ENCODE measurements around the gene SESN2. TPM values are rescaled to one million over a fixed set of nuclear protein-coding genes. Genes with fewer than 3 reads are reported as not detected.

SESN2 gene
- total RNA-seq, 1 experiment from 2014 or later, result 17.4 TPM

DNA sequence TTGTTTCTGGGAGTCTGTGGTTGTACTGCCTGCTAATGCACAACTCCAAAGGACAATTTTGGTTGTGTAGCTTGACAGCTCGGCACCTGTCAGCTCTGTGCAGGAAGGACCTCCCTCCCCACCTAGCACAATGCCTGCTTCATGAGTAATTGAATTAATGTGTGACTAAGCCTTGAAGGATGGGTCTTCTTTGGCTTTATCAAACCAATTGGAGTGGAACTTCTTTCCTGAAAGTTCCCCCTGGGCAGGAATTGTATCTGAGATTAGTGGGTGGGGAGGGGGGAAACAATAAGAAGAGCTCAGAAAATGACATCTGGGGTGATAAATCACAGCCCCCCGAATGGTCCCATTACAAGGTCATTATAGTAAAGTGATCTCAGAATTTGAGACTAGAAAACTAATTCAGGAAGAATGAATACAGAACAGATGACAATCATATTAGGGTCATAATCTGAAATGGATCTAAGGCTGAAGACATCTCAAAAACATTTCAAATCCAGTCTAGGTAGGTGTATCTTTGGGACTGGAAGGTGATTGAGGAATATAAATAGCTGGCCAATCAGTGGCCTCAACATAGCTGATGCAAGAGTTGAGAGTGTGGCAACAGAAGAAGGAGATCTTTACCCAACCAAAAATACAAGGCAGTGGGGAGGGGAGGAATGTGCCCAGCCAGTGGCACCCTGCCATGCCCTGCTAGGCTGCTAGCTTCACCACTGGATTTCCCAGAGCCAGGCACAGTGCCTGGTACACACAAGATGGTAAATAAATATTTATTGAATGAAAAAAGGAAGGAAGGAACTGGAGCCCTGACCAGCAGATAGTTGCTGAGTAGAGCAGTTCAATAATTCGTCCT, 10.1 kb upstream of the SESN2 start:
- DNase-seq (ENCODE audit: low read depth), result peak; percentile 66

DNA sequence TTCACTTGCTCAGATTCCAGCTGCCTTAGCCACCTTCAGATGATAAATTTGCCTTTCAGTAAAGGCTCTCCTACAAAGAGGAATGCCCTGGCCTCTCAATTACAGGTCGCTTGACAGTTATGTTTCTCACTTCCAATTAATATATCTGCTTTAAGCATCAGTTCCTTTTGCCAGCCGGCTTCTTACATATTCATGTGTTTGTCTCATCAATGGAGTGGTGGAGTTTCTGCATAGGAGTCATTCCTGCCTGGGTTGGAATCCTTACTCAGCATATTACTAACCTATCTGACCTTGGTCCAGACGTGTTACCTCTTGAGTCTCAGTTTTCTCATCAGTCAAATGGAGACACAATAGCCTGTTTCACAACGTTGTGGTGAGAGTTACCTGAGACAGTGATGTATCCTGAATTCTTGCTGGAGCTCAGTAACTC, 9.4 kb upstream of the SESN2 start:
- DNase-seq (ENCODE audit: low read depth), result no peak

DNA sequence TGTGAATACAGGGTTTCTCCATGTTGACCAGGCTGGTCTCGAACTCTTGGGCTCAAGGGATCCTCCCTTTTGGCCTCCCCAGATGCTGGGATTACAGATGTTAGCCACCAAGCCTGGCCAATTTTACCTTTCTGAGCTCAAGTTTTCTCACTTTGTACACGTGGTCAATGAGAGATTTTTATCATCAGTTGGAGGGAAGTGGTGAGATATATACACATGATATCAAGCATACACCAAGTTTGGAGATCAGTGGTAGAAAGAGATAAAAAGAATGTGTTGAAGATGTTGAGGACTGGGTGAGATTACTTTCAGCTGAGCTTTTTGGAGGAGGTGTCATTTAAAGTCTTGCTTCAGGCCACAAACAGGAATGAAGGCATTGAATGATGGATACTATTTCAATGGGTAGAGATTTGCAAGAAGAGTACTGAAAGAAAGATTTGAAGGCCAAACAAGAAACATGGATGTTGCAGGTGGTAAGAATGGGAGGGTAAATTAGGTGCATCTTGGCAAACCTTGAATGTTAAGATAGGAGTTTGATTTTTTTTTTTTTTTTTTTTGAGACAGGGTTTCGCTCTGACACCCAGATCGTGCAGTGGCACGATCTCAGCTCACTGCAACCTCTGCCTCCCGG, 3.0 kb upstream of the SESN2 start:
- no peak for DNase-seq (ENCODE audit: low read depth)

DNA sequence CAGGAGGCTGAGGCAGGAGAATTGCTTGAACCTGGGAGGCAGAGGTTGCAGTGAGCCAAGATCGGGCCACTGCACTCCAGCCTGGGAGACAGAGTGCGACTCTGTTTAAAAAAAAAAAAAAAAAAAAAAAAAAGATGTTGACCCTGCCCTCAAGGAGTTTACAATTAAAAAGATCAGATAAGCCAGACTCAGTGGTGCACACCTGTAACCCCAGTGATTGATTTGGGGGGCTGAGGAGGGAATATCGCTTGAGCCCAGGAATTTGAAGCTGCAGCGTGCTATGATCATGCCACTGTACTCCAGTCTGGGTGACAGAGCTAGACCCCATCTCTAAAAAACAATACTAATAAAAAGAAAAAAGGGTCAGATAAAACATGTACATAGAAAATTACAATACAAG, 1.6 kb upstream of the SESN2 start:
- DNase-seq (ENCODE audit: low read depth), result no peak

DNA sequence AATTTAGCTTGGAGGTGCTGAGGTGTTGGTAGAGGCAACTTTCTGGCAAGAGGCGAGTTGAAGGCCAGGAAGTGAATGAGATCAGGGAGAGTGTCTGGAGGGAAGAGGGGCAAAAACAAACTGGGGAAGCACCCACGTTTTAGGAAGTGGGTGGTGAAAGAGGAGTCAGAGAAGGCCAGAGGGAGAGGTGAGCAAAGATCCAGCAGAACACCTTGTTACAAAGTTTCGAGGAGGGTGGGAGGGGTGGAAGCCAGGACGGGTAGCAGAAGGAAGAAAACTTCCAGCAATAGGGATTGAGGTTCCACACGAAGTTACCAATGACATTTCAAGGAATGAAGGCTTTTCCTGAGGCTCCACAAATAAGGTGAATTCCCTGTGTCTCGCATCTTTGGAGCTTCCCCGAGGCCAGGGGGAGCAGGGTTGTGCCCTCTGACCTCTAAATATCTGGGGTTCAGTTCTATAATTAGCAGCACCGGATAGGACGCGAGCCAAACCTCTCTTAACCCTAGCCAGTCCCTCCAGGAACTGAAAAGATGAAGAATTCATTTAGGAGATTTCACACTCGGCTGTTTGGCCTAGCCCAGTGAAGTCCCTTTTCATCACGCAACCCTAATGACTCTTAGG, 578 bp upstream of the SESN2 start:
- no peak for DNase-seq (ENCODE audit: low read depth)

DNA sequence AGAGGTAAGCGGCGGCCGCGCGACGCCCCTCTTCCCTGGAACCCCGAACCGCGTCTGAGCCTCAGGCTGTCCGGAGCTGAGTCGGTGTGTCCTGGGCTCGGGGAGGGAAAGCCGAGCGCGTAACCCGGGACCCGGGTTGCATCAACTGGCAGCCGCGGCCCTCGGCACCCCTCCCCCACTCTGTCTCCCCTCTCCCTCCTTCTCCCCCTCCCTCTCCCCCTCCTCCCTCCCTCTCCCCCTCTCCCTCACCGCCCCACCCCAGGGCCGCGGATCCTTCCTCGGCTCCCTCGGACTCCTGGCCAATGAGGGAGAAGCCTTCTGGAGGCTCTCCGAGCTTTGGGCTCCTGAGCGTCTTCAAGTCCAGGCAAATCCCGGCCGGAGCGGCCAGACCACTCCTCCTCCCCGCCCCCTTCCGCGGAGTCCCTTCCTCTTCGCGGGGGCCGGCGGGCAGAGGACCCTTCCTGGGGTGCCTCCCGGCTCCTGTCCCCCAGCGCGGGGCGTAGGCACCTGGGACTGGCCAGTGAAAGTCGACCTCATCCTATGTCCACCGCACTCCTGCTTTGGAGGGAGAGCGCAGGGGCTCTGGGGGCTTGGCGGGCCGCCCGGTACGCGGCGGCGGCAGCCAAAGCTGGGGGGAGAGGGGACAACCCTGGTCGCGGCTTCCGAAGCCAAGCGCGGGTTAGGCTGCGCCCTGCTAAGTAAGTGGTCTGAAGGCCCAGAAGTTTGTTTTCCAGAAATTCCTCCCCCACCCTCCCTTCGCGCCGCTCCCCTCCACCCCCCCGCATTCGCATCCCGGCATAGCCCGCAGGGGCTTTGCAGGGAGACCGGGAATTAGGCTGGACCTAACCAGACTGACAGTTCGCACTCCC, 850 bp downstream of the SESN2 start:
- DNase-seq (ENCODE audit: low read depth), result peak; percentile 82

DNA sequence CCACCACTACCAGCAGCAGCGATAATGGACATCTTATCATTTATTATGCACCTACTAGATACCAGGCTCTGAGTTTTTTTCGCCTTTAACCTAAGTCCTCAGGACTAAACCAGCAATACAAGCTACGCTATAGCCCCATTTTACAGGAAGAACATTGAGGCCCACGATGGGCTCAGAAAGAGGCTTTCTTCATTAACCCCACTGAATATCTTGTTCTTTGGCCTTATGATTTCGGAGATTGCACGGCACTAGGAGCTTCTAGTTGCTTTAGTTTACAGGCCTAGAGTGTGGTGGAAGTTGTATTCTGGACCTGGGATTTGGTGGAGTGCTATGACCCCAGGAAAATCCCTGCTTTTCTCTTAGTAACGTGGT, 1.5 kb downstream of the SESN2 start:
- no peak for DNase-seq (ENCODE audit: low read depth)

DNA sequence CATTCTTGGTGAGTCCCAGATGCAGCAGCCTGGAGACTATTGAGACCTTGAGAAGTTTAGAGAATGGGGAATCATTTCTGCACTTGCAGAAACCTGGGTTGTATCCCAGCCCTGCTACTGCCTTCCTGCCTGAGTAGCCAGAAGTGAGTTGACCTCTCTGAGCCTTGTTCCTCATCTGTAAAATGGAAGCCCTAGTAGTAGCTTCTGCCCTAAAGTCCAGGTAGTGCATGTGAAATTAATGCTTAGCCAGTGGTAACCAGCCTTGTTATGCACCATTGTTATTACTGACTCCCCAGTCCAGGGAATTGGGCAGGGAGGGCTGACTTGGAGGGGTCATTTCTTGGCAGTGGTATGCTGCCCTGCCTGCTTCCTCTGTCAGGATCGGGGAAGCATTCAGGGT, 5.6 kb downstream of the SESN2 start:
- DNase-seq (ENCODE audit: low read depth), result no peak

DNA sequence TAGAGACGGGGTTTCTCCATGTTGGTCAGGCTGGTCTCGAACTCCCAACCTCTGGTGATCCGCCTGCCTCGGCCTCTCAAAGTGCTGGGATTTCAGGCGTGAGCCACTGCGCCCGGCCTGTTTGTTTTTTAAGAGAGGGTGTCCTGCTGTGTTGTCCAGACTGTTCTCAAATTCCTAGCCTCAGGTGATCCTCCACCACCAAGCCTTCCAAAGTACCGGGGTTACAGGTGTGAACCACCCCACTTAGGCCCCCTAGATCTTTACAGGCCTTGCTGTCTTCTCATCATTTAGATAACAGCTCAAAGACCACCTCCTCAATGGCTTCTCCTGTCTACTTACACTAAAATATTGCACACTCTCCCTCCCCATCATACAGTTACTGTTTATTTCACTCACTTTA, 6.3 kb downstream of the SESN2 start:
- no peak for DNase-seq (ENCODE audit: low read depth)

DNA sequence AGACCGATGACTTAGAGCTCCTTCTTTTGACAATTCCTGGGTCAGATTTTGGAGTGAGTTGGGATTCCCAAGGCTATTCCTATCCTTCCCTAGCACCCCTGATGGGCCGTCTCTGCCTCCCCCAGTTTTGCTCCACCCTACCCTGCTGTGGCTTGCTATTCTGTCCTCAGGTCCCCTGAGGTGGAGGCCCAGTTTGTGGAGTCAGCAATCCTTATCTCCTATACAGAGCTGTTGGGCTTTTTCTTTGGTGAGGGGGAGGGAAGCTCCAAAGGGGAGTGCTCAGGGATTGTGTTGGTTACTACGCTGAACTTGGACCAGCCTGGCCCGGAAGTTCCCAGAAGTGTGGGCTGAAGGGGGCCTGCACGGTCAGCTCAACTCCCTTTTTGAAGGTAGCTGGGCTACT, 7.6 kb downstream of the SESN2 start:
- no peak for DNase-seq (ENCODE audit: low read depth)

DNA sequence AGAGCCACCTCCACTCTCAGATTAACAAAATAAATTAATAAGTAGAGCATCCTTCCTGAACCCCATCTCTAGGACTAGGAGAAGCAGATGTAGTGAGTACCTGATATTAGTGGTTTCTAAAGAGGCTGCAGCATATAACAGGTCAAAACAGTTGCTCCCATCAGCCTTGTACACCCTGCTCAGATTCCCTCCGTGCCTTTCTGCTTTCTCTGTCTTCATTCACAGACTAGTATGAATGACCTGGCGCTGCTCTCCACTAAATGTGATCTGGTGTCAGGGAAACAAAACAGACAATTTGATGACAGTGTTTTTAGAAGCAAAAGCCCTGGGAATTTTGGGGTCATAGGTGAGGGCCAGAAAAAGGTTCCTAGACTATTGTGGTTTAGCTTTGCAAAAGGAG, 8.3 kb downstream of the SESN2 start:
- DNase-seq (ENCODE audit: low read depth), result no peak

DNA sequence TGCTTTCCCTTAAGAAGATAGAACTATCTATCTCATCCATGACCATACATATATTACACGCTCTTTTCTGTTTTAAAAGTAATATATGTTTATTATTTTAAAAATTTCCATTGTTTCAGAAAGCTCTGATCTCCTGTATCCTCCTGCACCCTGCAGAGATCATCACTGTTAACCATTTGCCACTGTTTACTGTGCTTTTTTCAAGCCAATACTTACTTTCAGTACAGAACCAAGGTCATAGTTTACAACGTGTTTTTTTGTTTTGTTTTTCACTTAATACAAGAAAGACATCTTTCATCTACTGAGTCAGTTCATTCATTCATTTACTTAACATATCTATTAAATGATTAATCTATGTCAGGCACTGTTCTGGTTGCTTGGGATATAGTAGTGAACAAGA, 10.2 kb downstream of the SESN2 start:
- DNase-seq (ENCODE audit: low read depth), result no peak

DNA sequence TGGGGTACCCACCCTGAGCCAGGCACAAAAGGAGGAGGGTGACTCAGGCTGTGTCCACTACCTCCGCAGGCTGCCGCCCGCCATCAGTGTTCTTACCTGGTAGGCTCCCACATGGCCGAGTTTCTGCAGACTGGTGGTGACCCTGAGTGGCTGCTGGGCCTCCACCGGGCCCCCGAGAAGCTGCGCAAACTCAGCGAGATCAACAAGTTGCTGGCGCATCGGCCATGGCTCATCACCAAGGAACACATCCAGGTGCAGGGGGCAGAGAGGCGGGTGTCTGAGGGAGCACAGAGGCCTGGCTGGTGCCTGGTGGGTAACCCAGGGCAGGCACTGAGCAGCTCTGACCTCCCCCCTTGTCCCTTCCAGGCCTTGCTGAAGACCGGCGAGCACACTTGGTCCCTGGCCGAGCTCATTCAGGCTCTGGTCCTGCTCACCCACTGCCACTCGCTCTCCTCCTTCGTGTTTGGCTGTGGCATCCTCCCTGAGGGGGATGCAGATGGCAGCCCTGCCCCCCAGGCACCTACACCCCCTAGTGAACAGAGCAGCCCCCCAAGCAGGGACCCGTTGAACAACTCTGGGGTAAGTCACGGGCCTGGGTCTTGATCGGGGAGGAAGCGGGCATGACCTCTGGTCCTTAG, 13.0 kb downstream of the SESN2 start:
- DNase-seq (ENCODE audit: low read depth), result no peak

DNA sequence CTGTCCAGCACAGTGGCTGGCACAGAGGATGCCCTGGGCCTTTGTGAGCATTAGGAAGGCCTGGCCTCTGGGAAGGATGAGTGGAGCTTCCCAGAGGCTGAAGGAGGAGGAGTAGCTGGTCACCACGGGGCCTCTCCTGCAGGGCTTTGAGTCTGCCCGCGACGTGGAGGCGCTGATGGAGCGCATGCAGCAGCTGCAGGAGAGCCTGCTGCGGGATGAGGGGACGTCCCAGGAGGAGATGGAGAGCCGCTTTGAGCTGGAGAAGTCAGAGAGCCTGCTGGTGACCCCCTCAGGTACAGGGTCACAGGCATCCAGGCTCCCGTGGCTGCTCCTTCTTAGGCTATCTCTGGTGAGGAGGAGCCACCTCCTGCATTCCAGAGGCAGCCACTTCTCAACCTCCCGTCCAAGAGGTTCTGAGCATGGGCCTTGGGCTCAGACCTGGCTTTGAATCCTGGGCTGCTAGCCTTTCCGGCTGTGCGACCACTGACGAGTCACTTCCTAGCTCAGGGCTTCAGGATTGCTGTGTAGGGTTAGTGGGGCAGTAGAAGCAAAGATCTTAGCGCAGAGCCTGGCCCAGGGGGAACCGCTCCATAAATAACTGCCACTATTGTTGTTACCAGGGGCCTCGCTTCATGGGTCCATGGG, 14.0 kb downstream of the SESN2 start:
- DNase-seq (ENCODE audit: low read depth), result no peak

DNA sequence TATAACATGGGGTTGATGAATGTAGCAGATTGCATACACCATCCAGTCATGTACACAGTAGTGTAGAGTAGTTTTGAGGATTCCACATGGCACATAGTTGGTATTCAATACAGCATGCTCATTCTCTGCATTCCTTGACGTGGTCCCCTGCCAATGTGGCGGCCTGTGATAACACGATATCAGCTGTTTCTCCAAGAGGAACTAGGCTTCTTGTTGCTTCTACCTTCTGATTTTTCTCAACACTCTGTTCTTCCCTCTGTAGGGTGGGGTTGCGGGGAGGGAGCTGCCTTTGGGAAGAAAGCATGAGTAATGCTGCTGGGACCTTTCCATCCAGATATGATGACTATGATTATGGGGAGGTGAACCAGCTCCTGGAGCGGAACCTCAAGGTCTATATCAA, 19.4 kb downstream of the SESN2 start:
- DNase-seq (ENCODE audit: low read depth), result no peak

DNA sequence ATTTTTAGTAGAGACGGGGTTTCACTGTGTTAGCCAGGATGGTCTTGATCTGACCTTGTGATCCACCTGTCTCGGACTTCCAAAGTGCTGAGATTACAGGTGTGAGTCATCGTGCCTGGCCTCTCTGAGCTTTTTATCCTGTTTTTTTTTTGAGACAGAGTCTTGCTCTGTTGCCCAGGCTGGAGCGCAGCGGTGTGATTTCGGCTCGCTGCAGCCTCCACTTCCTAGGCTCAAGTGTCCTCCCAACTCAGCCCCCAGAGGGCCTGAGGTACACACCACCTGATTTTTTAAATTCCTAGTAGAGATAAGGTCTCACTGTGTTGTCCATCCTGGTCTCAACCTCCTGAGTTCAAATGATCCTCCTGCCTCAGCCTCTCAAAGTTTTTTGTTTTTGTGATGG, 20.4 kb downstream of the SESN2 start:
- DNase-seq (ENCODE audit: low read depth), result no peak

DNA sequence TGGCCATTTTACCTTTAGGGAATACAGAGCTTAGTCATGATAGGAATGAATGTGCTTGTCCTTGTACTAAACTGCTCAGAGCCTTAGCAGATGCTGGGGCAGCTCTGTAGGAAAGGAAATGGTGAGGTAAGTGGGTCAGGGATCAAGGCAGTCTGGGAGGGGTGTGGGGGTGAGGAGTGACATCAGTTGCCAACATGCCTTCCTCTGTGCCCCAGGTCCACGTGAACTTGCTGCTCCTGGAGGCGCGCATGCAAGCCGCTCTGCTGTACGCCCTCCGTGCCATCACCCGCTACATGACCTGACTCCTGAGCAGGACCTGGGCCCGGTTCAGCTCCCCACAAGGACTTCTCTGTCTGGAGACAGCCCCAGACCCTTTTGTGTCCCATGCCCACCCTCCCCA, 21.2 kb downstream of the SESN2 start:
- no peak for DNase-seq (ENCODE audit: low read depth)

DNA sequence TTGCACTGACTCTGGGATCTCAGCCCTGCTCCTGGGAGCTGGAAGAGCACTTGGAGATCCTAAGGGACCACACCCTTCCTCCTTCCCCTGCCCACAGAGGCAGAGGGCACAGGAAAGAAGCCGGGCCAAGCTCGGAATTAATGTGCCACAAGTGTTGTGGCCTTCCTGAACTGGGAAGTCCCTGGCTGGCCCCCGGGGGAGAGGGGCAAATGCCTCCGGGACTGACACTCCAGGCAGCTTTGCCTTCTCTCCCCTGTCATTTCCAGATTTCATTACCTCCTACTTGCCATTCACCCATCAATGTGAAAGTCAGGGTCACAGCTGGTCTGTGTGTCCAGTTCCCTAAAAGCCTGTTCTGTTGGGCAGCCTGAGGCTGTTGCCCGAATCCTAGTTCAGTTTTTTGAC, 21.7 kb downstream of the SESN2 start:
- no peak for DNase-seq (ENCODE audit: low read depth)

DNA sequence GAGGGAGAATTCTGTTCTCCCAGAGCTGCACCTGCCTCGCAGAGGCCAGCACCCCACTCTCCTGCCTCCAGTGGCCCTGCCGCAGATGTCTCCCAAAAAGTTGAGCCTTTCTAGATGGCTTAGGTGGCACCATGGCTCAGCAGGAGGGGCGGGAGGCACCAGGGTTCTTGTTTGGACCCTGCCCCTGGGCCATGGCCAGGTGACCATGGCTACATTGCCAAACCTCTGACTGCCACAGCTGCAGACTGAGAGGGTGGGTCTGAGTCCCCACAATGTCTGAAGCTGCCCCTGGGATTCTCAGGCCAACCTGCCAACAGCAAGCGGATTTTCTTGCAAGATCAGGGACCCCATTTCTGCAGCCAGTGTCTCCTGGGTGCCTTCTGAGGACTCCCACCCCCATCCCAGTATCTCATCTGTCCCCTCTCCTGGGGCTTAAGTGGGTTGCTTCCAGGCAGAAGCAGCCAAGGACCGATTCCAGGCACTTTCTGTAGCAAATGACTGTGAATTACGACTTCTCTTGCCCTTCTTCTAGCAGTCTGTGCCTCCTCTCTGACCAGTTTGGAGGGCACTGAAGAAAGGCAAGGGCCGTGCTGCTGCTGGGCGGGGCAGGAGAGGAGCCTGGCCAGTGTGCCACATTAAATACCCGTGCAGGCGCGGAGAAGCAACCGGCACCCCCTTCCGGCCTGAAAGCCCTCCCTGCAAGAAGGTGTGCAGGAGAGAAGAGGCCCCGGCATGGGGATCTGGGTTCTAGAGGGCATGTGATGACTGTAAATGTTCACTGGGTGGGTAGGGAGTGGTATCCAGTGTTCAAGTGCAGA, 22.5 kb downstream of the SESN2 start:
- no peak for DNase-seq (ENCODE audit: low read depth)

All from LHCN-M2 (cell line).